A549 (cell line): ENCODE measurements around the gene TLR2. TPM values are rescaled to one million over a fixed set of nuclear protein-coding genes. Genes with fewer than 3 reads are reported as not detected.

Experiments used
- ATAC-seq, 2 experiments: fragments of 200-7000 bp in 1 of 2; fragments of >200 bp in 1 of 2; cut with Nextera tagmentation in 1 of 2; cut with Tn5 transposase in 1 of 2; 3 replicates each; pipeline versions ENCODE4 v1.8.0 to v1.9.1; 2018 to 2020; ENCODE audit warnings: mild to moderate bottlenecking in 1 of 2, moderate library complexity in 1 of 2
- CTCF ChIA-PET: fragments of 300-600 bp; sonication (Branson Sonifier 250); formaldehyde crosslinking; extraction: SDS; loops from one replicate; lab custom pipeline; 2021; ENCODE audit warnings: antibody characterized with exemption, inconsistent platforms; lab: Yijun Ruan, JAX
- POLR2A ChIA-PET: fragments of 350-600 bp; formaldehyde crosslinking; extraction: SDS; loops from one replicate; lab custom pipeline; 2021; ENCODE audit warnings: antibody characterized with exemption, inconsistent platforms; lab: Yijun Ruan, JAX
- DNase-seq, 2 experiments: peaks; one replicate each; pipeline versions ENCODE4 v3.0.0 to v3.0.0-alpha.2; 2011 to 2016; ENCODE audit warnings: low read depth in 1 of 2, low spot score in 1 of 2
- FAIRE-seq: peaks from 2 replicates; lab custom pipeline; 2011; peaks lifted over from hg19 to GRCh38; lab: Jason Lieb, UNC
- H3K27ac ChIP-seq, 2 experiments: fragments of >200 bp; sonication (Bioruptor Twin); formaldehyde crosslinking; 3 replicates each; pipeline ENCODE4 v1.5.1; 2016 to 2017
- H3K4me1 ChIP-seq: fragments of >200 bp; sonication (Bioruptor Twin); formaldehyde crosslinking; 3 replicates; pipeline ENCODE4 v1.6.1; 2016
- H3K4me2 ChIP-seq: fragments of >200 bp; sonication (Bioruptor Twin); formaldehyde crosslinking; 3 replicates; pipeline ENCODE4 v1.6.1; 2016
- H3K4me3 ChIP-seq: fragments of >200 bp; sonication (Bioruptor Twin); formaldehyde crosslinking; 3 replicates; pipeline ENCODE4 v1.5.1; 2016
- H3K9me3 ChIP-seq: fragments of >200 bp; sonication (Bioruptor Twin); formaldehyde crosslinking; 3 replicates; pipeline ENCODE4 v1.6.1; 2016
- BHLHE40 ChIP-seq: IDR thresholded peaks from 2 replicates; pipeline ENCODE4 v1.6.1; 2012; ENCODE audit warnings: low read depth, low read length, inconsistent platforms
- CBX2 ChIP-seq: fragments of 200-600 bp; sonication (generic); IDR thresholded peaks from 2 replicates; pipeline ENCODE4 v1.6.1; 2016; ENCODE audit warnings: low read depth, mild to moderate bottlenecking, borderline replicate concordance
- CHD4 ChIP-seq: fragments of 200-600 bp; sonication (generic); IDR thresholded peaks from 2 replicates; pipeline ENCODE4 v1.6.1; 2016; ENCODE audit warnings: antibody characterized with exemption, mild to moderate bottlenecking, borderline replicate concordance
- EHF ChIP-seq: fragments of 250-450 bp; sonication (Bioruptor Pico); IDR thresholded peaks from 2 replicates; pipeline ENCODE4 v1.5.0; 2020; ENCODE audit warnings: mild to moderate bottlenecking
- EP300 ChIP-seq, 2 experiments: fragments of >200 bp; sonication (Bioruptor Twin); formaldehyde crosslinking; IDR thresholded peaks; 2 replicates in 1 of 2; 3 replicates in 1 of 2; pipeline ENCODE4 v1.6.1; 2016 to 2017
- HEYL ChIP-seq: fragments of 250-450 bp; sonication (Bioruptor Pico); IDR thresholded peaks from 2 replicates; pipeline ENCODE4 v1.8.0; 2021; ENCODE audit warnings: mild to moderate bottlenecking, moderate library complexity
- HOXB5 ChIP-seq: fragments of 250-450 bp; sonication (Bioruptor Pico); IDR thresholded peaks from 2 replicates; pipeline ENCODE4 v1.5.0; 2020; ENCODE audit warnings: mild to moderate bottlenecking, moderate library complexity
- JUNB ChIP-seq: fragments of >200 bp; sonication (Bioruptor Twin); formaldehyde crosslinking; IDR thresholded peaks from 2 replicates; pipeline ENCODE4 v1.6.1; 2016
- NR3C1 ChIP-seq: fragments of >200 bp; sonication (Bioruptor Twin); formaldehyde crosslinking; IDR thresholded peaks from 3 replicates; pipeline ENCODE4 v1.6.1; 2017
- PHF8 ChIP-seq: fragments of 200-600 bp; sonication (generic); IDR thresholded peaks from 2 replicates; pipeline ENCODE4 v1.6.1; 2016; ENCODE audit warnings: low read depth, mild to moderate bottlenecking, antibody characterized with exemption, moderate library complexity, borderline replicate concordance
- RARB ChIP-seq: fragments of 250-450 bp; sonication (Bioruptor Pico); IDR thresholded peaks from 2 replicates; pipeline ENCODE4 v1.8.0; 2021; ENCODE audit warnings: mild to moderate bottlenecking, moderate library complexity
- RFX5 ChIP-seq: fragments of 450-650 bp; IDR thresholded peaks from 2 replicates; pipeline ENCODE4 v1.7.1; 2014; ENCODE audit warnings: antibody characterized with exemption, mild to moderate bottlenecking, moderate library complexity
- ZNF302 ChIP-seq: fragments of 250-450 bp; sonication (Bioruptor Pico); IDR thresholded peaks from 2 replicates; pipeline ENCODE4 v1.9.0; 2021; ENCODE audit warnings: inconsistent platforms, mild to moderate bottlenecking, moderate library complexity
- WGBS: methylation state at CpG from one replicate; pipeline ENCODE4 v1.1.6; 2017; ENCODE audit errors: missing lambda C conversion rate; 5-methylcytosine and 5-hydroxymethylcytosine counted together
- polyA plus RNA-seq, 4 experiments: library from polyadenylated mRNA; depleted of rRNA in 3 of 4; stranded (reverse); fragments of >200 nt; fragmentation: RNase III in 1 of 4; extraction: RNeasy Plus Mini Kit Qiagen cat#74134 plus additional on column Dnase treatment in 1 of 4; gene quantifications; 2 replicates in 3 of 4; 3 replicates in 1 of 4; pipeline ENCODE4 v1.2.3, GENCODE V29; 2011 to 2017
- TF ChIP-seq, protein P1 (sequence below): fragments of 250-450 bp; sonication (Bioruptor Pico); IDR thresholded peaks from 2 replicates; pipeline ENCODE4 v1.5.0; 2021; ENCODE audit warnings: mild to moderate bottlenecking, moderate library complexity, borderline replicate concordance
- TF ChIP-seq, protein P2 (sequence below): fragments of 450-650 bp; IDR thresholded peaks from 2 replicates; pipeline ENCODE4 v1.6.1; 2014; ENCODE audit warnings: antibody characterized with exemption
- TF ChIP-seq, protein P3 (sequence below): IDR thresholded peaks from 2 replicates; pipeline ENCODE4 v1.6.1; 2012; ENCODE audit warnings: low read depth, borderline replicate concordance
- TF ChIP-seq, protein P4 (sequence below): fragments of 200-600 bp; sonication (generic); IDR thresholded peaks from 2 replicates; pipeline ENCODE4 v1.6.1; 2016; ENCODE audit warnings: antibody characterized with exemption, mild to moderate bottlenecking, moderate library complexity
- TF ChIP-seq, protein P5 (sequence below): fragments of 250-450 bp; sonication (Bioruptor Pico); IDR thresholded peaks from 2 replicates; pipeline ENCODE4 v1.5.0; 2020; ENCODE audit warnings: low read depth, mild to moderate bottlenecking, moderate library complexity
- TF ChIP-seq, protein P6 (sequence below): fragments of >200 bp; sonication (Bioruptor Twin); formaldehyde crosslinking; IDR thresholded peaks from 2 replicates; pipeline ENCODE4 v1.6.1; 2016

The TLR2 gene
- polyA plus RNA-seq, 2 of the 4 experiments (the other 2 are of a cell fraction): 0.14 TPM; not detected in 1

DNA sequence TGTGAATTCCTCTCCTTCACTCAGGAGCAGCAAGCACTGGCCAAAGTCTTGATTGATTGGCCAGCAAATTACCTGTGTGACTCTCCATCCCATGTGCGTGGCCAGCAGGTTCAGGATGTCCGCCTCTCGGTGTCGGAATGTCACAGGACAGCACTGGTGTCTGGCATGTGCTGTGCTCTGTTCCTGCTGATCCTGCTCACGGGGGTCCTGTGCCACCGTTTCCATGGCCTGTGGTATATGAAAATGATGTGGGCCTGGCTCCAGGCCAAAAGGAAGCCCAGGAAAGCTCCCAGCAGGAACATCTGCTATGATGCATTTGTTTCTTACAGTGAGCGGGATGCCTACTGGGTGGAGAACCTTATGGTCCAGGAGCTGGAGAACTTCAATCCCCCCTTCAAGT, 20.4 kb downstream of the TLR2 start:
- H3K4me3 ChIP-seq: no peak overlapping the region
- H3K9me3 ChIP-seq: no peaks in the 10 kb centered on the region
- H3K4me1 ChIP-seq: no peaks in the 10 kb centered on the region
- H3K27ac ChIP-seq: no peak overlapping the region
- CTCF ChIA-PET: no interaction called here
- POLR2A ChIA-PET: no interaction called here
- FAIRE-seq (no peak), DNase-seq (no peak), ATAC-seq (no peak)
- no peak overlapping the region for H3K4me2 ChIP-seq
- TF ChIP-seq, protein P1, sequence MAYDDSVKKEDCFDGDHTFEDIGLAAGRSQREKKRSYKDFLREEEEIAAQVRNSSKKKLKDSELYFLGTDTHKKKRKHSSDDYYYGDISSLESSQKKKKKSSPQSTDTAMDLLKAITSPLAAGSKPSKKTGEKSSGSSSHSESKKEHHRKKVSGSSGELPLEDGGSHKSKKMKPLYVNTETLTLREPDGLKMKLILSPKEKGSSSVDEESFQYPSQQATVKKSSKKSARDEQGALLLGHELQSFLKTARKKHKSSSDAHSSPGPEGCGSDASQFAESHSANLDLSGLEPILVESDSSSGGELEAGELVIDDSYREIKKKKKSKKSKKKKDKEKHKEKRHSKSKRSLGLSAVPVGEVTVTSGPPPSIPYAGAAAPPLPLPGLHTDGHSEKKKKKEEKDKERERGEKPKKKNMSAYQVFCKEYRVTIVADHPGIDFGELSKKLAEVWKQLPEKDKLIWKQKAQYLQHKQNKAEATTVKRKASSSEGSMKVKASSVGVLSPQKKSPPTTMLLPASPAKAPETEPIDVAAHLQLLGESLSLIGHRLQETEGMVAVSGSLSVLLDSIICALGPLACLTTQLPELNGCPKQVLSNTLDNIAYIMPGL (CRISPR knock-in tag): no peak
- TF ChIP-seq, protein P2, sequence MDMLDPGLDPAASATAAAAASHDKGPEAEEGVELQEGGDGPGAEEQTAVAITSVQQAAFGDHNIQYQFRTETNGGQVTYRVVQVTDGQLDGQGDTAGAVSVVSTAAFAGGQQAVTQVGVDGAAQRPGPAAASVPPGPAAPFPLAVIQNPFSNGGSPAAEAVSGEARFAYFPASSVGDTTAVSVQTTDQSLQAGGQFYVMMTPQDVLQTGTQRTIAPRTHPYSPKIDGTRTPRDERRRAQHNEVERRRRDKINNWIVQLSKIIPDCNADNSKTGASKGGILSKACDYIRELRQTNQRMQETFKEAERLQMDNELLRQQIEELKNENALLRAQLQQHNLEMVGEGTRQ: no peak
- TF ChIP-seq RFX5 (no peak), EHF (CRISPR knock-in tag) (no peak)
- TF ChIP-seq, protein P3, sequence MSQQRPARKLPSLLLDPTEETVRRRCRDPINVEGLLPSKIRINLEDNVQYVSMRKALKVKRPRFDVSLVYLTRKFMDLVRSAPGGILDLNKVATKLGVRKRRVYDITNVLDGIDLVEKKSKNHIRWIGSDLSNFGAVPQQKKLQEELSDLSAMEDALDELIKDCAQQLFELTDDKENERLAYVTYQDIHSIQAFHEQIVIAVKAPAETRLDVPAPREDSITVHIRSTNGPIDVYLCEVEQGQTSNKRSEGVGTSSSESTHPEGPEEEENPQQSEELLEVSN: no peak
- TF ChIP-seq, protein P4, sequence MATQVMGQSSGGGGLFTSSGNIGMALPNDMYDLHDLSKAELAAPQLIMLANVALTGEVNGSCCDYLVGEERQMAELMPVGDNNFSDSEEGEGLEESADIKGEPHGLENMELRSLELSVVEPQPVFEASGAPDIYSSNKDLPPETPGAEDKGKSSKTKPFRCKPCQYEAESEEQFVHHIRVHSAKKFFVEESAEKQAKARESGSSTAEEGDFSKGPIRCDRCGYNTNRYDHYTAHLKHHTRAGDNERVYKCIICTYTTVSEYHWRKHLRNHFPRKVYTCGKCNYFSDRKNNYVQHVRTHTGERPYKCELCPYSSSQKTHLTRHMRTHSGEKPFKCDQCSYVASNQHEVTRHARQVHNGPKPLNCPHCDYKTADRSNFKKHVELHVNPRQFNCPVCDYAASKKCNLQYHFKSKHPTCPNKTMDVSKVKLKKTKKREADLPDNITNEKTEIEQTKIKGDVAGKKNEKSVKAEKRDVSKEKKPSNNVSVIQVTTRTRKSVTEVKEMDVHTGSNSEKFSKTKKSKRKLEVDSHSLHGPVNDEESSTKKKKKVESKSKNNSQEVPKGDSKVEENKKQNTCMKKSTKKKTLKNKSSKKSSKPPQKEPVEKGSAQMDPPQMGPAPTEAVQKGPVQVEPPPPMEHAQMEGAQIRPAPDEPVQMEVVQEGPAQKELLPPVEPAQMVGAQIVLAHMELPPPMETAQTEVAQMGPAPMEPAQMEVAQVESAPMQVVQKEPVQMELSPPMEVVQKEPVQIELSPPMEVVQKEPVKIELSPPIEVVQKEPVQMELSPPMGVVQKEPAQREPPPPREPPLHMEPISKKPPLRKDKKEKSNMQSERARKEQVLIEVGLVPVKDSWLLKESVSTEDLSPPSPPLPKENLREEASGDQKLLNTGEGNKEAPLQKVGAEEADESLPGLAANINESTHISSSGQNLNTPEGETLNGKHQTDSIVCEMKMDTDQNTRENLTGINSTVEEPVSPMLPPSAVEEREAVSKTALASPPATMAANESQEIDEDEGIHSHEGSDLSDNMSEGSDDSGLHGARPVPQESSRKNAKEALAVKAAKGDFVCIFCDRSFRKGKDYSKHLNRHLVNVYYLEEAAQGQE: no peak
- 44% methylated on average over 6 of the region's 7 CpGs for WGBS

DNA sequence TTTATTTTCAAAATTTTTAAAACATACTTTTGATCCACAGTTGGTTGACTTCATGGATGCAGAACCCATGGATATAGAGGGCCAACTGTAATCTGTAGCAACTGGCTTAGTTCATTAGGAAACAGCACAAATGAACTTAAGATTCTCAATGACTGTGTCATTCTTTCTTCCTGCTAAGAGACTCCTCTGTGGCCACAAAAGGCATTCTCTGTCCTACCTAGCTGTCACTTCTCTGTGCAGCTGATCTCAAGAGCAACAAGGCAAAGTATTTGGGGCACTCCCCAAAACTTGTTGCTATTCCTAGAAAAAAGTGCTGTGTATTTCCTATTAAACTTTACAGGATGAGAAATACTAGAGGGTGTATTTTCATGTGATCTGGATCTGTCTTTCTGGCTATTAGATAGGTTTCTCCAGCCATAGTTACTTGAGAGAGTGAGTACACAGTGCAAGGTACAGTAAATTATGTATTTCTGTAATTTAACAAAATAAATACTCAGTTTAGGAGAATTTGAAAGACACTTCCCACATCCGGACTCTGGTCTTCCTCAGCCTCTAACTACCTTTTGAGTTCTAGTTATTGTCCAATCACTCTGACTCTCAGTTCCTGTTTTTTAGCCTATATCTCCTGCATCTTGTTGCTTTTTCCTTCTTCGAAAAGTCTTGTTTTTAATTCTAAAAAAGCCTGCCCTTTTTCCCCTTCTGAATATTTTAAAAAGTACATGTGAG, 21.8 kb downstream of the TLR2 start:
- no peak for DNase-seq
- Histone ChIP-seq H3K4me3 (no peak overlapping the region), H3K27ac (no peak overlapping the region), H3K9me3 (no peaks in the 10 kb centered on the region), H3K4me1 (no peaks in the 10 kb centered on the region), H3K4me2 (no peak overlapping the region)
- ChIA-PET POLR2A (no interaction called here), CTCF (no interaction called here)
- WGBS: 2% methylated on average over 2 of the region's 2 CpGs
- FAIRE-seq: no peak
- no peak for TF ChIP-seq CBX2
- TF ChIP-seq NR3C1: no peak
- TF ChIP-seq ZNF302 (CRISPR knock-in tag): no peak
- TF ChIP-seq JUNB: no peak
- TF ChIP-seq, protein P5, sequence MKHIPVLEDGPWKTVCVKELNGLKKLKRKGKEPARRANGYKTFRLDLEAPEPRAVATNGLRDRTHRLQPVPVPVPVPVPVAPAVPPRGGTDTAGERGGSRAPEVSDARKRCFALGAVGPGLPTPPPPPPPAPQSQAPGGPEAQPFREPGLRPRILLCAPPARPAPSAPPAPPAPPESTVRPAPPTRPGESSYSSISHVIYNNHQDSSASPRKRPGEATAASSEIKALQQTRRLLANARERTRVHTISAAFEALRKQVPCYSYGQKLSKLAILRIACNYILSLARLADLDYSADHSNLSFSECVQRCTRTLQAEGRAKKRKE (CRISPR knock-in tag): no peak
- no peak for ATAC-seq

DNA sequence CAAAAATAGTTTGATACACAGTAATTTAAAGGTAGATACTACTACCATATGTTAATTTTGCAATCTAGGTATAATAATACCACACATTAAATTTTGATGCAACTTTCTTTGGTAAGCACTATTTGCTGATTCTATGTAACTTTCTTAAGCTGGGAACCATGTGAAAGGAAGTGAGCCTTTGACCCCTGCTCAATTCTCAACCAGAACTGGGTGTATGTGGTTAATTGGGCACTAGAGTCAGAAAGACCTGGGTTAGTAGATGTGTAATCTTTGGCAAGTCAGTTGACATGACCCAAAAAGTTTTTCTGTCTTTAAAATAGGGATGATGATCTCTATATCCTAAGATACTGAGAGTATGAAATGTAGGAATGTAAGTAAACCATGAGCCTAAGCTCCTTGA, 22.4 kb downstream of the TLR2 start:
- H3K4me1 ChIP-seq: no peaks in the 10 kb centered on the region
- DNase-seq (no peak), FAIRE-seq (no peak), ATAC-seq (no peak)
- CTCF ChIA-PET: no interaction called here
- TF ChIP-seq HEYL (CRISPR knock-in tag): no peak
- no peak for TF ChIP-seq CHD4
- no peak for TF ChIP-seq EP300 (IDR thresholded peaks at IDR 0.05)
- TF ChIP-seq, protein P6, sequence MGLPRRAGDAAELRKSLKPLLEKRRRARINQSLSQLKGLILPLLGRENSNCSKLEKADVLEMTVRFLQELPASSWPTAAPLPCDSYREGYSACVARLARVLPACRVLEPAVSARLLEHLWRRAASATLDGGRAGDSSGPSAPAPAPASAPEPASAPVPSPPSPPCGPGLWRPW: no peak
- no peak for TF ChIP-seq JUNB
- TF ChIP-seq HOXB5: no peak
- TF ChIP-seq PHF8: no peak
- no peak for TF ChIP-seq RARB (CRISPR knock-in tag)
- TF ChIP-seq BHLHE40: no peak
- H3K9me3 ChIP-seq: no peaks in the 10 kb centered on the region
- POLR2A ChIA-PET: no interaction called here
- H3K27ac ChIP-seq: no peak overlapping the region
- H3K4me3 ChIP-seq: no peak overlapping the region
- H3K4me2 ChIP-seq: no peak overlapping the region
